ENCODE measurements around the gene SNAPIN. TPM values are rescaled to one million over a fixed set of nuclear protein-coding genes. Genes with fewer than 3 reads are reported as not detected.

SNAPIN gene
- total and polyA plus RNA-seq, 9 donors = 31.6 to 70.2 (median 39.5) TPM

DNA sequence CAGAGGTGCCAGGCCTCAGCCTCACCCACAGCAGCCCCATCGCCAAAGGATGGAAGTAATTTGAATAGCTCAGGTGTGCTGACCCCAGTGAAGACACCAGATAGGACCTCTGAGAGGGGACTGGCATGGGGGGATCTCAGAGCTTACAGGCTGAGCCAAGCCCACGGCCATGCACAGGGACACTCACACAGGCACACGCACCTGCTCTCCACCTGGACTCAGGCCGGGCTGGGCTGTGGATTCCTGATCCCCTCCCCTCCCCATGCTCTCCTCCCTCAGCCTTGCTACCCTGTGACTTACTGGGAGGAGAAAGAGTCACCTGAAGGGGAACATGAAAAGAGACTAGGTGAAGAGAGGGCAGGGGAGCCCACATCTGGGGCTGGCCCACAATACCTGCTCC is 35.0 kb downstream of the SNAPIN start:
- 71 to 79% (median 75%) methylated on average over 4 of the region's 4 CpGs for WGBS, 3 donors
- Histone ChIP-seq H3K4me1 (ENCODE audit: insufficient read depth) (peaks cover 16% of the 10 kb centered on the region), H3K27ac (no peak overlapping the region), H3K4me3 (no peak overlapping the region), H3K27me3 (no peaks in the 10 kb centered on the region), H3K36me3 (no peaks in the 10 kb centered on the region), H3K9me3 (no peaks in the 10 kb centered on the region)
- intact Hi-C loops (cut with DNase I) = no loop called here
- no peak for DNase-seq
- TF ChIP-seq, protein P1, sequence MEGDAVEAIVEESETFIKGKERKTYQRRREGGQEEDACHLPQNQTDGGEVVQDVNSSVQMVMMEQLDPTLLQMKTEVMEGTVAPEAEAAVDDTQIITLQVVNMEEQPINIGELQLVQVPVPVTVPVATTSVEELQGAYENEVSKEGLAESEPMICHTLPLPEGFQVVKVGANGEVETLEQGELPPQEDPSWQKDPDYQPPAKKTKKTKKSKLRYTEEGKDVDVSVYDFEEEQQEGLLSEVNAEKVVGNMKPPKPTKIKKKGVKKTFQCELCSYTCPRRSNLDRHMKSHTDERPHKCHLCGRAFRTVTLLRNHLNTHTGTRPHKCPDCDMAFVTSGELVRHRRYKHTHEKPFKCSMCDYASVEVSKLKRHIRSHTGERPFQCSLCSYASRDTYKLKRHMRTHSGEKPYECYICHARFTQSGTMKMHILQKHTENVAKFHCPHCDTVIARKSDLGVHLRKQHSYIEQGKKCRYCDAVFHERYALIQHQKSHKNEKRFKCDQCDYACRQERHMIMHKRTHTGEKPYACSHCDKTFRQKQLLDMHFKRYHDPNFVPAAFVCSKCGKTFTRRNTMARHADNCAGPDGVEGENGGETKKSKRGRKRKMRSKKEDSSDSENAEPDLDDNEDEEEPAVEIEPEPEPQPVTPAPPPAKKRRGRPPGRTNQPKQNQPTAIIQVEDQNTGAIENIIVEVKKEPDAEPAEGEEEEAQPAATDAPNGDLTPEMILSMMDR (IDR thresholded peaks at IDR 0.05) = no peak
- no peak for TF ChIP-seq EP300 (IDR thresholded peaks at IDR 0.05)
- TF ChIP-seq POLR2A (IDR thresholded peaks at IDR 0.05) = no peak

DNA sequence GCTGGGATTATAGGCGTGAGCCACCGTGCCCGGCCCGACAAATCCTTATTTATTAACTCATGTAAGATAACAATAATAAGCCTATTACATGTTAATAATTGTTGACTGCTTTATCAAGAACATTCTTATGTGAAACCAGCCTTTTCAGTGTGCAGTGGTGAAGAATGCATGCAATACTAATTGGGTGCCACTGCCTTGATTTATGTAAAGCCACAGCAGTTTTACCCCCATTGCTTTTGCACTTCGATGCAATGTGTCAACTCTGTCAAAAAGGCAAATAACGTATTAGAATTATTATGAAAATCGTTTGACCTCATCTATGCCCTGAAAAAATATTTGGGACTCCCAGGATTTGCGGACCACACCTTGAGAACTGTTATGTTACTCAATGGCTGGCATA is 38.2 kb downstream of the SNAPIN start:
- no peak overlapping the region for H3K4me3 ChIP-seq
- H3K9me3 ChIP-seq = no peaks in the 10 kb centered on the region
- peaks cover 23% of the 10 kb centered on the region for H3K4me1 ChIP-seq (ENCODE audit: insufficient read depth)
- WGBS, 3 donors = 60 to 70% (median 69%) methylated on average over 8 of the region's 8 CpGs
- intact Hi-C loops (cut with DNase I) = loop anchor here in 1 of 4 donors (5.0 kb wide), 1 partner anchor 46 kb away; no protein-coding TSS in a partner anchor
- no peaks in the 10 kb centered on the region for H3K27me3 ChIP-seq
- H3K27ac ChIP-seq = peak overlapping the region in 1 of 2 donors; percentile 92
- no peaks in the 10 kb centered on the region for H3K36me3 ChIP-seq
- no peak for DNase-seq
- TF ChIP-seq POLR2A (IDR thresholded peaks at IDR 0.05) (no peak), EP300 (IDR thresholded peaks at IDR 0.05) (no peak)
- TF ChIP-seq, protein P1 (IDR thresholded peaks at IDR 0.05) = no peak

DNA sequence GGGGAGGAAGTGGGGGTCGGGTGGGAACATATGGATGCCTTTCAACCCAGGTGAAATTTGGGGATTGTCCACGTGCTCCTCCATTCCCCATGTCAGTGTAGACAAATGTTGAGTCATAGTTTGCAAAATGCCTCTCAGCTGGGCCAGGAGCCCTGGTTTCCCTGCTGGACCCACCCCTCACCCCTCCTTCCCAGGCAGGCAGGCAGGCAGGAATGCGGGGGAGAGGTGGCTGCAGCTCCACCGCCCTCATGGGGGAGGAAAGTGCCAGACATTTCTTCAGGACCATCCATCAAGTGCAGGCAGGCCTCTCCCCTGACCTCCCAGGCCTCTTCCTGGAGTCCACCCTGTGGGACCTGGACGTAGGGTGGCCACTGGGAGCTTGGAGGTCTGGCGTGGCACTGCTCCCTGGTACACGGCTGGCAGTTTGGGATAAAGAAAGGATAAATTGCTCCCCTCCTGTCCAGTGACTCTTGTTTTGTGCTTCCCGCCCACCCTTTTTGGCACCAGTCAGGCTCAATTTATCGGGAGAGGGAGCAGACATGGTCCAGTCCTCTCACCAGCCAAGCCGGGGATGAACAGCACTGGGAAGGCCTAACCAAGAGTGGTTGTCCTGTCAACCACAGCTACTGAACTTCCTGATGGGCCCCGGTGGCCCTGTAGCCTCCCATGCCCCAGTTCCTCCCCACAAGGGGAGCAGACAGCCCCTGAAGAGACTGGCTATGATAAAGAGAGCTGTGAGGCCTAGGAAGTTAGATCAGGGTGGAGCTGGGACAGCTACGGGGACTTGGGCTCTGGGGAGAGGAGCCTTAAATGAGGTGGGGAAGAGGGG is 38.9 kb downstream of the SNAPIN start:
- Histone ChIP-seq H3K36me3 (no peaks in the 10 kb centered on the region), H3K4me1 (ENCODE audit: insufficient read depth) (peaks cover 23% of the 10 kb centered on the region), H3K9me3 (no peaks in the 10 kb centered on the region), H3K27ac (peak overlapping the region; percentile 81 to 92), H3K4me3 (no peak overlapping the region), H3K27me3 (no peaks in the 10 kb centered on the region)
- intact Hi-C loops (cut with DNase I) = loop anchor here in 2 of 4 donors (2.0 to 5.0 kb wide), 2 partner anchors 31 to 45 kb away; partner anchors contain the start of gene INTS3 (in 1 of the 2)
- TF ChIP-seq, protein P1 (IDR thresholded peaks at IDR 0.05) = no peak
- TF ChIP-seq EP300 (IDR thresholded peaks at IDR 0.05) (peak; percentile 66), POLR2A (IDR thresholded peaks at IDR 0.05) (peak; percentile 22)
- WGBS, 3 donors = 19 to 27% (median 20%) methylated on average over 12 of the region's 12 CpGs
- DNase-seq = peak; percentile 83 to 91 (median 87)

DNA sequence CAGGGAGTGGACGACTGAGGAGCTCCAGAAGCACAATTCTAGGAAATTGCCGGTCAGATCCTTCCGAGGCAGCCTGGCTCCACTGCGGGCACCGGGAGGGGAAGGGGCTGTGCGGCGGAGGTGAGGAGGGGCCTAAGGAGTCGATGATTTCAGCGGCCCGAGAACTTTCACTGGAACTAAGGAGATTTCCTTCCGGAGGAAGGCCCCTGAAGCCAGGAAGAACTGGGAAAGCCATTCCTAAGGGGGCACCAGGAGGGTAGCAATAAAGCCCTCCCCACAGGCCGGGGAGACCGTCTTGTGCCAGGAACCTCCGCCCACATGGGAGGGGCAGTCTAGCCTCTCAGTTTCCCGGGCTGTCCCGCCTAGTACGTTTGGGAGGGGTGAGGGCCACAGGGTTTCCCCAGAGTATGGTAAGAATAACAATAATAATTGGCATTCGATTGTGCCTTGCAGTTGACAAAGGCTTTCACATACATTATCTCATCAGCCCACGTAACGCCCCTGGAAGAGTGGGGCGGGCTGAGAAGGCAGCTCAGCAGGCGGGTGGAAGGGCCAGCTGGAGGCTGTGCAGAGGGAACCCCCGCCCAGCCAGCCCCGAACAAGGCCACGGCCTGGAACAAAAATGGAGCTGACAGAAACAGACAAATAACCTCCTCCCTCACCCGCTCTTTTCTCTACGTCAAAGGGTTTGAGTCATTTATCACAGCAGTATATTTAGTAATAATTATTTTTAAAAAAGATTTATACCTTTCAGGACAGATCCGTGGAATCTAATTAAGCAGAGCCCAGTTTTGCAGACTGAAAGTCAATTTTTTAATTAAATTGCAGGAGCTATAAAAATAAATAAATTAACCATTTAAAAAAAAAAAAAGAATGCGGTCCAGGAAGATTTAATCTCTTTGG is 39.8 kb downstream of the SNAPIN start:
- intact Hi-C loops (cut with DNase I) = loop anchor here in 2 of 4 donors (2.0 to 5.0 kb wide), 2 partner anchors 31 to 44 kb away; partner anchors contain the start of gene INTS3 (in 1 of the 2)
- peak overlapping the region; percentile 81 to 92 for H3K27ac ChIP-seq
- H3K4me3 ChIP-seq = no peak overlapping the region
- TF ChIP-seq, protein P1 (IDR thresholded peaks at IDR 0.05) = no peak
- TF ChIP-seq EP300 (IDR thresholded peaks at IDR 0.05) = no peak
- no peak for TF ChIP-seq POLR2A (IDR thresholded peaks at IDR 0.05)
- peak; percentile 80 to 86 (median 82) for DNase-seq
- H3K9me3 ChIP-seq = no peaks in the 10 kb centered on the region
- no peaks in the 10 kb centered on the region for H3K36me3 ChIP-seq
- H3K4me1 ChIP-seq (ENCODE audit: insufficient read depth) = peaks cover 23% of the 10 kb centered on the region
- H3K27me3 ChIP-seq = no peaks in the 10 kb centered on the region
- WGBS, 3 donors = 17 to 24% (median 20%) methylated on average over 29 of the region's 29 CpGs

All from ovary (tissue), 9 donors.